ENCODE data around the gene ERMARD. TPM values are rescaled to one million over a fixed set of nuclear protein-coding genes. Genes with fewer than 3 reads are reported as not detected.

Gene ERMARD
- total RNA-seq, 4 donors from 2014 or later, result 18.7 to 32.0 (median 27.6) TPM

GRCh38 chr6:169784821-169785340, 33.5 kb downstream of the ERMARD start:
- TF ChIP-seq CTCF (IDR thresholded peaks at IDR 0.05; ENCODE audit: low read depth), result no peak

- no peak for TF ChIP-seq CTCF (IDR thresholded peaks at IDR 0.05; ENCODE audit: low read depth)
Observed at GRCh38 chr6:169785566-169785965, 34.1 kb downstream of the ERMARD start.

- TF ChIP-seq CTCF (IDR thresholded peaks at IDR 0.05; ENCODE audit: low read depth), result no peak
Observed at GRCh38 chr6:169786349-169786748, 34.9 kb downstream of the ERMARD start.

- no peak for TF ChIP-seq CTCF (IDR thresholded peaks at IDR 0.05; ENCODE audit: low read depth)
Observed at GRCh38 chr6:169787797-169788196, 36.4 kb downstream of the ERMARD start.

- no peak for TF ChIP-seq CTCF (IDR thresholded peaks at IDR 0.05; ENCODE audit: low read depth)
Observed at GRCh38 chr6:169788809-169789145, 37.4 kb downstream of the ERMARD start.

GRCh38 chr6:169789146-169789943, 37.9 kb downstream of the ERMARD start:
- no peak for TF ChIP-seq CTCF (IDR thresholded peaks at IDR 0.05; ENCODE audit: low read depth)

GRCh38 chr6:169789944-169790927, 38.8 kb downstream of the ERMARD start:
- TF ChIP-seq CTCF (IDR thresholded peaks at IDR 0.05; ENCODE audit: low read depth), result no peak
